ENCODE measurements around the gene KLHL13.

DNA sequence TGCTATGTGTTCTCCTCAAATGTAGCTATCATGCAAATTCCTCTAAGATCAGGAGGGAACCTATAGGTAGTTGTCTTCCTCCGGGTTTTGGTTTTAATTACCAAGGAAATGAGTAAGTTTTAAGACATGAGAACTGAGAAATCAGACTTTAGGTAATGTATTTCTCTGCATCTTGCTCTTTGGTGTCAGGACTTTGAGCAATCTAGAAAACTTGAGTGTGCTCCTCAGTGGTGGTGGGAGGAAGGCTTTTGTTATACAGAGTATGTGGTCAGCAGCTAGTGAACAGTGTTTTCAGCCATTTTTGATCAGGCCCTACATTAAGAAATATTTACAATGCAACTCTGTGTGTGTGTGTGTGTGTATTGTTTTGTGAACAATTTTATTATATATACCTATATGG is 224.1 kb downstream of the KLHL13 start:
- TF ChIP-seq, protein P1, sequence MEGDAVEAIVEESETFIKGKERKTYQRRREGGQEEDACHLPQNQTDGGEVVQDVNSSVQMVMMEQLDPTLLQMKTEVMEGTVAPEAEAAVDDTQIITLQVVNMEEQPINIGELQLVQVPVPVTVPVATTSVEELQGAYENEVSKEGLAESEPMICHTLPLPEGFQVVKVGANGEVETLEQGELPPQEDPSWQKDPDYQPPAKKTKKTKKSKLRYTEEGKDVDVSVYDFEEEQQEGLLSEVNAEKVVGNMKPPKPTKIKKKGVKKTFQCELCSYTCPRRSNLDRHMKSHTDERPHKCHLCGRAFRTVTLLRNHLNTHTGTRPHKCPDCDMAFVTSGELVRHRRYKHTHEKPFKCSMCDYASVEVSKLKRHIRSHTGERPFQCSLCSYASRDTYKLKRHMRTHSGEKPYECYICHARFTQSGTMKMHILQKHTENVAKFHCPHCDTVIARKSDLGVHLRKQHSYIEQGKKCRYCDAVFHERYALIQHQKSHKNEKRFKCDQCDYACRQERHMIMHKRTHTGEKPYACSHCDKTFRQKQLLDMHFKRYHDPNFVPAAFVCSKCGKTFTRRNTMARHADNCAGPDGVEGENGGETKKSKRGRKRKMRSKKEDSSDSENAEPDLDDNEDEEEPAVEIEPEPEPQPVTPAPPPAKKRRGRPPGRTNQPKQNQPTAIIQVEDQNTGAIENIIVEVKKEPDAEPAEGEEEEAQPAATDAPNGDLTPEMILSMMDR (IDR thresholded peaks at IDR 0.05 in 2 of 3, conservative IDR thresholded peaks at IDR 0.05 in 1 of 3; ENCODE audit: borderline replicate concordance in 1 of 3, insufficient read depth in 1 of 3, low read depth in 2 of 3, low read length in 2 of 3) = no peak
- TF ChIP-seq ZFX (IDR thresholded peaks at IDR 0.05) (no peak), POLR2AphosphoS5 (IDR thresholded peaks at IDR 0.05; ENCODE audit: low read depth, low read length) (no peak), SRF (IDR thresholded peaks at IDR 0.05; ENCODE audit: low read depth) (no peak), POLR2A (IDR thresholded peaks at IDR 0.05; ENCODE audit: borderline replicate concordance, extremely low read depth, insufficient read depth, insufficient read length) (no peak), JUND (IDR thresholded peaks at IDR 0.05) (no peak), EZH2 (IDR thresholded peaks at IDR 0.05) (no peak), YY1 (IDR thresholded peaks at IDR 0.05; ENCODE audit: extremely low read depth, insufficient replicate concordance, low read depth, low read length) (no peak), RAD21 (IDR thresholded peaks at IDR 0.05; ENCODE audit: low read depth) (no peak), CEBPB (IDR thresholded peaks at IDR 0.05; ENCODE audit: low read depth) (no peak), EZH2phosphoT487 (IDR thresholded peaks at IDR 0.05; ENCODE audit: borderline replicate concordance) (no peak)
- TF ChIP-seq, protein P2, sequence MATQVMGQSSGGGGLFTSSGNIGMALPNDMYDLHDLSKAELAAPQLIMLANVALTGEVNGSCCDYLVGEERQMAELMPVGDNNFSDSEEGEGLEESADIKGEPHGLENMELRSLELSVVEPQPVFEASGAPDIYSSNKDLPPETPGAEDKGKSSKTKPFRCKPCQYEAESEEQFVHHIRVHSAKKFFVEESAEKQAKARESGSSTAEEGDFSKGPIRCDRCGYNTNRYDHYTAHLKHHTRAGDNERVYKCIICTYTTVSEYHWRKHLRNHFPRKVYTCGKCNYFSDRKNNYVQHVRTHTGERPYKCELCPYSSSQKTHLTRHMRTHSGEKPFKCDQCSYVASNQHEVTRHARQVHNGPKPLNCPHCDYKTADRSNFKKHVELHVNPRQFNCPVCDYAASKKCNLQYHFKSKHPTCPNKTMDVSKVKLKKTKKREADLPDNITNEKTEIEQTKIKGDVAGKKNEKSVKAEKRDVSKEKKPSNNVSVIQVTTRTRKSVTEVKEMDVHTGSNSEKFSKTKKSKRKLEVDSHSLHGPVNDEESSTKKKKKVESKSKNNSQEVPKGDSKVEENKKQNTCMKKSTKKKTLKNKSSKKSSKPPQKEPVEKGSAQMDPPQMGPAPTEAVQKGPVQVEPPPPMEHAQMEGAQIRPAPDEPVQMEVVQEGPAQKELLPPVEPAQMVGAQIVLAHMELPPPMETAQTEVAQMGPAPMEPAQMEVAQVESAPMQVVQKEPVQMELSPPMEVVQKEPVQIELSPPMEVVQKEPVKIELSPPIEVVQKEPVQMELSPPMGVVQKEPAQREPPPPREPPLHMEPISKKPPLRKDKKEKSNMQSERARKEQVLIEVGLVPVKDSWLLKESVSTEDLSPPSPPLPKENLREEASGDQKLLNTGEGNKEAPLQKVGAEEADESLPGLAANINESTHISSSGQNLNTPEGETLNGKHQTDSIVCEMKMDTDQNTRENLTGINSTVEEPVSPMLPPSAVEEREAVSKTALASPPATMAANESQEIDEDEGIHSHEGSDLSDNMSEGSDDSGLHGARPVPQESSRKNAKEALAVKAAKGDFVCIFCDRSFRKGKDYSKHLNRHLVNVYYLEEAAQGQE (IDR thresholded peaks at IDR 0.05; ENCODE audit: low read depth) = no peak
- TF ChIP-seq, protein P3, sequence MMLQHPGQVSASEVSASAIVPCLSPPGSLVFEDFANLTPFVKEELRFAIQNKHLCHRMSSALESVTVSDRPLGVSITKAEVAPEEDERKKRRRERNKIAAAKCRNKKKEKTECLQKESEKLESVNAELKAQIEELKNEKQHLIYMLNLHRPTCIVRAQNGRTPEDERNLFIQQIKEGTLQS (IDR thresholded peaks at IDR 0.05) = no peak

Data from HCT116 (cell line).